HCT116 (cell line): Measurements from ENCODE around the gene C18orf32. TPM values are rescaled to one million over a fixed set of nuclear protein-coding genes. Genes with fewer than 3 reads are reported as not detected.

Experiments
- ATAC-seq: fragments of 200-7000 bp; cut with Tn5 transposase; 2 replicates; pipeline ENCODE4 v1.9.1; 2020; ENCODE audit warnings: mild to moderate bottlenecking, moderate library complexity
- BruUV-seq: library from RNA; stranded (reverse); fragments of 400-500 nt; replicated peaks from 2 replicates; lab custom pipeline; 2021; lab: Mats Ljungman, UMichigan
- CTCF ChIA-PET: fragments of 300-600 bp; sonication (Branson Sonifier 250); formaldehyde crosslinking; loops from one replicate; lab custom pipeline; 2021; ENCODE audit warnings: antibody characterized with exemption; lab: Charles Lee
- POLR2A ChIA-PET: fragments of 300-600, 350-600 bp; sonication (Branson Sonifier 250); formaldehyde crosslinking; loops from one replicate; lab custom pipeline; 2021; ENCODE audit warnings: antibody characterized with exemption; lab: Charles Lee
- RAD21 ChIA-PET, 2 experiments: fragments of 300-600 bp; sonication (Branson Sonifier 250); formaldehyde crosslinking; loops; one replicate each; lab custom pipeline; 2023; ENCODE audit warnings: low total read pairs in 2 of 2; ENCODE audit not compliant: uncharacterized antibody in 2 of 2, unreplicated experiment in 2 of 2, low non-redundant PET in 1 of 2; lab: Charles Lee
- DNase-seq: peaks from one replicate; pipeline ENCODE4 v3.0.0-alpha.2; 2010; ENCODE audit warnings: low read depth, low spot score
- H2AFZ ChIP-seq: fragments of 200-600 bp; shearing (Covaris generic), sonication (generic); 2 replicates; pipeline ENCODE4 v1.6.1; 2017; ENCODE audit warnings: low read depth, mixed run types, mixed read lengths, antibody characterized with exemption, low read length; ENCODE audit not compliant: poor library complexity, severe bottlenecking
- H3K27ac ChIP-seq: 2 replicates; pipeline ENCODE4 v1.5.1; 2012; ENCODE audit warnings: low read depth, low read length
- H3K27me3 ChIP-seq: fragments of 200-600 bp; sonication (generic); 2 replicates; pipeline ENCODE4 v1.6.1; 2016; ENCODE audit warnings: mixed run types, low read length, mixed read lengths; ENCODE audit not compliant: insufficient read depth
- H3K36me3 ChIP-seq, 2 experiments: fragments of 200-500 bp in 1 of 2; fragments of 200-600 bp in 1 of 2; sonication (Bioruptor generic) in 1 of 2; sonication (generic) in 1 of 2; 2 replicates each; pipeline versions ENCODE4 v1.5.1 to v1.6.1; 2014 to 2016; ENCODE audit warnings: low read length in 2 of 2, inconsistent platforms in 1 of 2, mixed read lengths in 1 of 2, mixed run types in 1 of 2; ENCODE audit not compliant: insufficient read depth in 2 of 2, control insufficient read depth in 1 of 2
- H3K4me1 ChIP-seq, 2 experiments: fragments of 200-600 bp in 1 of 2; sonication (generic) in 1 of 2; 2 replicates each; pipeline versions ENCODE4 v1.5.1 to v1.6.1; 2012 to 2017; ENCODE audit warnings: low read length in 2 of 2, inconsistent platforms in 1 of 2, mild to moderate bottlenecking in 1 of 2, mixed read lengths in 1 of 2, mixed run types in 1 of 2, moderate library complexity in 1 of 2; ENCODE audit not compliant: insufficient read depth in 2 of 2, control insufficient read depth in 1 of 2
- H3K4me2 ChIP-seq: fragments of 200-600 bp; sonication (generic); 2 replicates; pipeline ENCODE4 v1.6.1; 2017; ENCODE audit warnings: mixed run types, low read length, mixed read lengths
- H3K4me3 ChIP-seq, 2 experiments: fragments of 200-600 bp in 1 of 2; sonication (generic) in 1 of 2; replicated peaks in 1 of 2; 2 replicates each; pipeline ENCODE4 v1.5.1; 2011 to 2016; ENCODE audit warnings: low read length in 2 of 2, control low read depth in 1 of 2, low read depth in 1 of 2, mild to moderate bottlenecking in 1 of 2, mixed read lengths in 1 of 2, mixed run types in 1 of 2
- H3K79me2 ChIP-seq: fragments of 200-600 bp; sonication (generic); 2 replicates; pipeline ENCODE4 v1.6.1; 2017; ENCODE audit warnings: mild to moderate bottlenecking, mixed run types, low read length, moderate library complexity, mixed read lengths; ENCODE audit not compliant: insufficient read depth
- H3K9ac ChIP-seq: fragments of 200-600 bp; sonication (generic); 2 replicates; pipeline ENCODE4 v1.6.1; 2016; ENCODE audit warnings: low read length, mixed read lengths
- H3K9me2 ChIP-seq: fragments of 200-600 bp; sonication (generic), shearing (Covaris generic); 2 replicates; pipeline ENCODE4 v1.6.1; 2017; ENCODE audit warnings: mixed run types, mild to moderate bottlenecking, moderate library complexity; ENCODE audit not compliant: insufficient read depth
- H3K9me3 ChIP-seq, 2 experiments: fragments of 200-500 bp in 1 of 2; fragments of 200-600 bp in 1 of 2; sonication (Bioruptor generic) in 1 of 2; sonication (generic) in 1 of 2; 2 replicates each; pipeline ENCODE4 v1.6.1; 2014 to 2017; ENCODE audit warnings: low read length in 2 of 2, mixed read lengths in 2 of 2, inconsistent platforms in 1 of 2, low read depth in 1 of 2, mild to moderate bottlenecking in 1 of 2, mixed run types in 1 of 2, moderate library complexity in 1 of 2; ENCODE audit not compliant: control insufficient read depth in 1 of 2, insufficient read depth in 1 of 2
- H4K20me1 ChIP-seq: fragments of 200-600 bp; sonication (generic), shearing (Covaris generic); 2 replicates; pipeline ENCODE4 v1.6.1; 2017; ENCODE audit warnings: mixed run types, mild to moderate bottlenecking, moderate library complexity; ENCODE audit not compliant: insufficient read depth
- CBX3 ChIP-seq: IDR thresholded peaks from 2 replicates; pipeline ENCODE4 v1.6.1; 2012; ENCODE audit warnings: low read depth
- CEBPB ChIP-seq: IDR thresholded peaks from 2 replicates; pipeline ENCODE4 v1.6.1; 2012; ENCODE audit warnings: low read depth
- CTCF ChIP-seq, 3 experiments: fragments of 200-600 bp in 1 of 3; sonication (generic) in 1 of 3; IDR thresholded peaks in 2 of 3; conservative IDR thresholded peaks in 1 of 3; 2 replicates each; pipeline ENCODE4 v1.5.1; 2012 to 2017; ENCODE audit warnings: low read depth in 2 of 3, low read length in 2 of 3, antibody characterized with exemption in 1 of 3, borderline replicate concordance in 1 of 3, control low read depth in 1 of 3, mild to moderate bottlenecking in 1 of 3, mixed read lengths in 1 of 3, mixed run types in 1 of 3, moderate library complexity in 1 of 3; ENCODE audit not compliant: insufficient read depth in 1 of 3
- EGR1 ChIP-seq: IDR thresholded peaks from 2 replicates; pipeline ENCODE4 v1.6.1; 2012; ENCODE audit warnings: low read depth
- ELF1 ChIP-seq: IDR thresholded peaks from 2 replicates; pipeline ENCODE4 v1.6.1; 2012; ENCODE audit warnings: low read depth, borderline replicate concordance
- EZH2 ChIP-seq: fragments of 200-600 bp; sonication (generic); IDR thresholded peaks from 2 replicates; pipeline ENCODE4 v1.6.1; 2017; ENCODE audit warnings: antibody characterized with exemption, mixed run types
- JUND ChIP-seq: IDR thresholded peaks from 2 replicates; pipeline ENCODE4 v1.6.1; 2012
- MAX ChIP-seq: IDR thresholded peaks from 2 replicates; pipeline ENCODE4 v1.6.1; 2012
- POLR2A ChIP-seq: IDR thresholded peaks from 2 replicates; pipeline ENCODE4 v1.7.0; 2011; ENCODE audit warnings: borderline replicate concordance; ENCODE audit not compliant: insufficient read depth, insufficient read length; ENCODE audit errors: extremely low read depth
- POLR2AphosphoS5 ChIP-seq: IDR thresholded peaks from 2 replicates; pipeline ENCODE4 v1.6.1; 2011; ENCODE audit warnings: mild to moderate bottlenecking, low read depth, low read length, moderate library complexity
- REST ChIP-seq: IDR thresholded peaks from 2 replicates; pipeline ENCODE4 v1.6.1; 2012; ENCODE audit warnings: low read depth
- SIN3A ChIP-seq: IDR thresholded peaks from 2 replicates; pipeline ENCODE4 v1.6.1; 2012; ENCODE audit warnings: low read depth
- SP1 ChIP-seq: IDR thresholded peaks from 2 replicates; pipeline ENCODE4 v1.6.1; 2012; ENCODE audit warnings: low read depth
- SRF ChIP-seq: IDR thresholded peaks from 2 replicates; pipeline ENCODE4 v1.6.1; 2012; ENCODE audit warnings: low read depth
- TCF7L2 ChIP-seq: IDR thresholded peaks from 2 replicates; pipeline ENCODE4 v1.7.0; 2011; ENCODE audit warnings: borderline replicate concordance, inconsistent platforms; ENCODE audit not compliant: insufficient read depth, insufficient read length; ENCODE audit errors: extremely low read depth
- ZBTB33 ChIP-seq: IDR thresholded peaks from 2 replicates; pipeline ENCODE4 v1.6.1; 2011; ENCODE audit warnings: mild to moderate bottlenecking, low read length, moderate library complexity; ENCODE audit not compliant: insufficient replicate concordance; ENCODE audit errors: extremely low read depth
- ZFX ChIP-seq: fragments of 450-650 bp; IDR thresholded peaks from 2 replicates; pipeline ENCODE4 v1.6.1; 2017
- ZNF274 ChIP-seq: fragments of 200-500 bp; sonication (Bioruptor generic); IDR thresholded peaks from 2 replicates; pipeline ENCODE4 v1.6.1; 2014; ENCODE audit warnings: mild to moderate bottlenecking, low read depth, low read length, inconsistent platforms
- intact Hi-C: fragments of 100-400 bp; cut with micrococcal nuclease; formaldehyde crosslinking; loops from 2 replicates; pipeline ENCODE4 v1.10.0; 2022
- total RNA-seq: library from RNA; stranded (reverse); gene quantifications from one replicate; pipeline ENCODE4 v1.2.1, GENCODE V29; 2021; ENCODE audit not compliant: unreplicated experiment

C18orf32 gene
- total RNA-seq, 1 experiment from 2014 or later, result 35.0 TPM

GRCh38 chr18:49531678-49532153, 44.7 kb upstream of the C18orf32 start:
- no peak for ATAC-seq

More at GRCh38 chr18:49531678-49532153, 44.7 kb upstream of the C18orf32 start:
- no TSS peak for BruUV-seq
- Histone ChIP-seq H3K4me1 (no peaks in the 10 kb centered on the region; a peak in 1 of 4 replicates), H3K27ac (no peak overlapping the region), H3K79me2 (no peaks in the 10 kb centered on the region), H4K20me1 (no peaks in the 10 kb centered on the region), H3K4me3 (no peak overlapping the region), H2AFZ (no peak overlapping the region), H3K27me3 (no peaks in the 10 kb centered on the region), H3K9me3 (no peaks in the 10 kb centered on the region), H3K9ac (no peak overlapping the region), H3K9me2 (no peaks in the 10 kb centered on the region), H3K36me3 (no peaks in the 10 kb centered on the region), H3K4me2 (no peak overlapping the region)
- TF ChIP-seq CTCF (IDR thresholded peaks at IDR 0.05 in 2 of 3, conservative IDR thresholded peaks at IDR 0.05 in 1 of 3; ENCODE audit: borderline replicate concordance in 1 of 3, insufficient read depth in 1 of 3, low read depth in 2 of 3, low read length in 2 of 3) (no peak), REST (no peak), CEBPB (no peak), JUND (no peak), EZH2 (no peak), ZNF274 (no peak), ZBTB33 (no peak), POLR2A (no peak), TCF7L2 (no peak), SRF (no peak), SIN3A (no peak), POLR2AphosphoS5 (no peak), EGR1 (no peak), ZFX (no peak), ELF1 (no peak), SP1 (no peak), MAX (no peak), CBX3 (no peak)
- ChIA-PET POLR2A (no interaction called here), RAD21 (no interaction called here), CTCF (no interaction called here)
- intact Hi-C loops, result no loop called here
- DNase-seq, result no peak
